Activated CD4-positive, alpha-beta T cell treated with anti-CD3 and anti-CD28 coated beads for 4 hours (primary cell): ENCODE results near the gene H6PD.
A peak's percentile ranks its signal among the peaks of the same experiment; 100 is the strongest.

Experiments used
- DNase-seq, 2 donors: peaks; one replicate each; pipeline ENCODE4 v3.0.0-alpha.2; 2020

The H6PD gene

GRCh38 chr1:9242338-9242969 lies 7.9 kb downstream of the H6PD start:
- DNase-seq: no peak

DNA sequence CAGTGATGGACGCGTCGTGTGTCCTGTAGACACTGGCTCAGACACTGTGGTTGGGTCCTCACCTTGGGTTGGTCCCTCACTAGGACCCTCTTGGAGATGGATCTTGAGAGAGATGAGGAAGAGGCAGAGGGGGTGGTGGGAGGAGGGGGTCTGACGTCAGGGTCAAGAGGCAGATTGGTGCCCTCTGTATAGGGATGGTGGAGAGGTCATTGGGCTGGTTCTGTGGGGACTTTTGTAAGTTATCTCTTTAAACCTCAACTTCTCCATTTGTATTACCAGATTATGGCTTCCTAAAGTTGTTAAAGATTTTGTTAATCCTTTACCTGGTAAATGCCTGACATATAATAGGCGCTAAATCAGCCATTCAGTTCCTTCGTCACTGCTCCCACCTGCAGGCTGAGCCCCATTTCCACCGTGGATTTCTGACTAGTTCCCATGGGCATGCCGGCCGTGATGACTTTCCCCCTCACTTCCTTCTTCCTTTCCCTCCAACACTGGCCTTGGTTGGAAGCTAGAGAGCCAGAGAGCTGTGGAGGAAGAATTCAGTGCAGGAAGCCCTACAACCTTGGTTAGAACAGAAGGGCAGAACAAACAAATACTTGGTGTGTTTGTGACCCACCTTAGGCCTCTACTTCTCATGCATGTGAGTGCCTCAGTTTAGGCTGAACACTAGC lies 8.6 kb downstream of the H6PD start:
- DNase-seq: no peak

- DNase-seq: no peak
Observed at GRCh38 chr1:9244501-9245229, 10.1 kb downstream of the H6PD start.

GRCh38 chr1:9245230-9245619 lies 10.7 kb downstream of the H6PD start:
- DNase-seq: no peak

DNA sequence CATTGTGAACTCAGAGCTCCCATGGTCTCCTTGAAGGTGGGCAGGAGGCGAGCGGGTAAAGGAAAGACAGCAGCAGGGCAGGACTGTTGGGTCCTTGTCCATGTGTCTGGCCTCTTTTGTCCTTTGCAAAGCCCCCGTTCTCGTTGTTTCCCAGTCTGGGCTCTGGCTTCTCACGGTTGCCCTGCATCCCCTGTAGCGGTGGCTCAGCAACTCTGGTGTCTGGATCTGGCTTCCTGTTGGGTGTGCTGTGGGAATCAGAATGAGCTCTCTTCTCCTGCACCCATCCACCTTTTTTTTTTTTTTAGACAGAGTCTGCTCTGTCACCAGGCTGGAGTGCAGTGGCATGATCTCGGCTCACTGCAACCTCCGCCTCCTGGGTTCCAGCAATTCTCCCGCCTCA lies 11.1 kb downstream of the H6PD start:
- no peak for DNase-seq

- DNase-seq: no peak
Observed at GRCh38 chr1:9246215-9246614, 11.6 kb downstream of the H6PD start.

DNA sequence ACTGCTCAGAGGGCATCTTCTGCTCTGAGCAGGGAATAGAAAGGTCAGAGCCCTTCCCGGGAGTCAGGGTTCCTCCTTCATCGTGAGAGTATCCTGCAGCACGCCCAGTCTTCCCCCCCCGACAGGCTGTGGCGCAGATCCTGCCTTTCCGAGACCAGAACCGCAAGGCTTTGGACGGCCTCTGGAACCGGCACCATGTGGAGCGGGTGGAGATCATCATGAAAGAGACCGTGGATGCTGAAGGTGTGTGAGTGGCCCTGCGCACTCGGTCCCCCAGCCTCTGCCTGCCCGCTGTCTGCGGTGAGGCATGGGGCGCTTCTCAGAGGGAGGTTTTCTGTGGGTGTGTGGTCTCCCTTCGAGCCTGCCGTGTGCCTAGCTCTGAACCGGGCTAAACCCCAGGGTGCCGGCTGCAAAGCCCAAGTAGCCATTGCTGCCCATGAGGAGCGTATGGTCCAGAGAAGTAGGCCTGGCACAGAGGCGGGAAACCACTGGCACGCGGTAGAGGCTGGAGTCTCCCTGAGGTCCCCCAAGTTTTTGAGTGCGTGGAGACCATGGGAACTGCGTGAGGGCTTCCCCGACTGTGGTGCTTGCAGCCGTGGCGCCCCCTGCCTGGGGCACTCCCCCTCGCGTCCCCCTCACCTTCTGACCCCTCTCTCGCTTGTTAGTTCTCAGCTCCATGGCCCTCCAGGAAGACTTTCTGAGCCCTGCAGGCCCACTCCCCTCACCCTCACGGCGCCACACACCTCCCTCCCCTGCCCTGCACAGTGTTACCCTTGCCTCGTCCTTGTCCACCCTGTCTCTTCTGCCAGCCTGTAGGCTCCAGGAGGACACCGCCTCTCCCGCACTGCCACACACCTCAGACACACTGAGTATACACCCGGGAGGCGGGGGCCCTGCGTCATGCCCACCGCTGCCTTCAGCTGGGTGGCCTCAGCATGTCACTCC lies 12.5 kb downstream of the H6PD start:
- no peak for DNase-seq

- no peak for DNase-seq
Observed at GRCh38 chr1:9247894-9248293, 13.3 kb downstream of the H6PD start.

GRCh38 chr1:9248341-9249262 lies 14.0 kb downstream of the H6PD start:
- DNase-seq: no peak

GRCh38 chr1:9249263-9249533 lies 14.6 kb downstream of the H6PD start:
- no peak for DNase-seq

- peak in 1 of 2 donors; percentile 13 for DNase-seq
Observed at GRCh38 chr1:9249534-9250410, 15.2 kb downstream of the H6PD start.

- no peak for DNase-seq
Observed at GRCh38 chr1:9250411-9251381, 16.1 kb downstream of the H6PD start.

DNA sequence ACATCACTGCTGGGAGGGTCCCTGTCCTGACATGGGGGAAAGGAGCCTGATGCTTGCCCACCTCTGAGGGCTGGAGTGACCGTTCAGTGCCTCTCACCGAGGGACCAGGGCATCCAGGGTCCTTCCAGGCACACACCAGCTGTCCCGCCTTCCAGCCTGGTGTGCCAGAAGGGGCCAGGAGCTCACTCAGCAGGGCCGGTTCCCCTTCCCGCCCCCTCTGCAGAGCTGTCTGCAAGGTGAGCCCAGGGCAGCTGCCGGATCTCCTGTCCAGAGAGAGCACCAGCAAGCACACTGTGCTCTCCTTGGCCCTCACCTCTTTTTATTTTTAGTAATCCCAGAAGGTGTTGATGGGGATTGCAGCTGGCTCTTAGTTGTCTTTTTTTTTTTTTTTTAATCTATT lies 16.9 kb downstream of the H6PD start:
- DNase-seq: no peak

DNA sequence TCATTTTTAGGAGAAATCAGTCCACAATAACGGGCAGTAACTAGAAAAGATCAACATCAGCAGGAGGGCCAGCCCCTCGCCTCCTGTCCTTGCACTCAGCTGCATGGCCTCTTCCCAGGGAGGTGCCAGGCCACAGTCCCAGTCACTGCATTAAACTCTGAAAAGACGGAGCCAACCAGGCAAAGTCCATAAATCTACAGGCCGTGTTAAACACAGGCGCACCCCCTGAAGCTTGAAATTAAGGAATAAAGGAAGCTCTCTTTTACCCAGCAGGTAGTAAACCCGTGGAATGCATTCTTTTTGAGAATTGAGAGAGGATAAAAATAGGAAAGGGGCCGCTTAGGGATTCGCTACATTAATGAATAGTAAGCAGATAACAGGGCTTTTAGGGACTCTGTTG lies 18.4 kb downstream of the H6PD start:
- no peak for DNase-seq

GRCh38 chr1:9253453-9254105 lies 19.0 kb downstream of the H6PD start:
- DNase-seq: no peak

DNA sequence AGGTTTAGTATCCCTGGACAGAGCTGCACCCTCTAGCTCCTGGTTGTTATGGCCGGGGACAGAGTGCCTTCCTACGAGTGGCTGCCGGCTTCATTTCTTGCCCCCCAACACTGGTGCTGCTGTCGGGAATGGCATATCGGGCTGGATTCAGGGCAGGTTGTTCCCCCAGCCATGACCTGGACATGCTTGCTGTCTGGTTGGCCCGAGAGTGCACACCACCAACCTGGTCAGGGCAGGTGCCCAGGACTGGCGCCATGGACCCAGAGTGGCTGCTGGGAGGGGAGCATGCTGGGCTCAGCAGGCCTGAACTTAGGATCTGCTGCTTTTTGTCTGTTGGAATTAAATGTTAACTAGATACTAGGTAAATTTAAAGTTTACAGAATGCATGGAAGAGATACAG lies 21.8 kb downstream of the H6PD start:
- no peak for DNase-seq

DNA sequence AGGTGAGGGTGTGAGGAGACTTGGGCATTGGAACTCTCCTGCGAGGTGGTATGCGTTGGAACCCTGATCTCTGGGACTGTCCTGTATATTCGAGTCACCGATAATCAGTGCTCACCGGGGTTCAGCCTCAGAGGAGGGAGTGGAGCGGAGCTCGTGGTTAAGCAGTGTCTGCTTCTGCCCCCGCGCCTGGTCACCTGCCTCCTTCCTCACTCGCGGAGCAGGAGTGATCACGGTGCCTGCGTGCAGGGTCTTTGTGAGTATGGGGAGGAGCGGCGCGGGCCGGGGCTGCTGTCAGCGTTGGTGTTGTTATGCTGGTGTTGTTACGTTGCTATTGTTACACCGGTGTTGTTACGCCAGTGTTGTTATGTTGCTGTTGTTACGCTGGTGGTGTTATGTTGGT lies 23.3 kb downstream of the H6PD start:
- DNase-seq: no peak

DNA sequence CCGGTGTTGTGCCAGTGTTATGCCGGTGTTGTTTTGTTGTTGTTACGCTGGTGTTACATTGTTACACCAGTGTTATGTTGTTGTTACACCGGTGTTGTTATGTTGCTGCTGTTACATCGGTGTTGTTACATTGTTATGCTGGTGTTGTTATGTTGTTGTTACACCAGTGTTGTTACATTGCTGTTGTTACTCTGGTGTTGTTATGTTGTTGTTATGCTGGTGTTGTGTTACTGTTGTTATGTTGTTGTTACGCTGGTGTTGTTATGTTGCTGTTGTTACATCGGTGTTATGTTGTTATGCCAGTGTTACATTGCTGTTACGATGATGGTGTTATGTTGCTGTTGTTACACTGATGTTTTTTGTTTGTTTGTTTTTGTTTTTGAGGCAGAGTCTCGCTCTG lies 24.1 kb downstream of the H6PD start:
- DNase-seq: no peak

DNA sequence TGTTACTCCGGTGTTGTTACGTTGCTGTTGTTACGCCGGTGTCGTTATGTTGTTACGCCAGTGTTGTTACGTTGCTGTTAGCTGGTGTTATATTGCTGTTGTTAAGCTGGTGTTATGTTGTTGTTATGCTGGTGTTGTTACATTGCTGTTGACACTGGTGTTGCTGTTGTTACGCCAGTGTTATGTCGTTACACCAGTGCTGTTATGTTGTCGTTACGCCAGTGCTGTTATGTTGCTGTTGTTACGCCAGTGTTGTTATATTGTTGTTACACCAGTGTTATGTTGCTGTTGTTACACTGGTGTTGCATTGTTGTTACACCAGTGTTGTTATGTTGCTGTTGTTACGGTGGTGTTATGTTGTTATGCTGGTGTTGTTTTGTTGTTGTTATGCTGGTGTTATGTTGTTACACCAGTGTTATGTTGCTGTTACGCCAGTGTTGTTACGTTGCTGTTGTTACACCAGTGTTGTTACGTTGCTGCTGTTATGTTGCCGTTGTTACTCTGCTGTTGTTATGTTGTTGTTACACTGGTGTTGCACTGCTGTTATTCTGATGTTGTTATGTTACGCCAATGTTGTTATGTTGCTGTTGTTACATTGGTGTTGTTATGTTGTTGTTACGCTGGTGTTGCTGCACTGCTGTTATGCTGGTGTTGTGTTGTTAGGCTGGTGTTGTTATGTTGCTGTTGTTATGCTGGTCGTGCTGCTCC lies 25.6 kb downstream of the H6PD start:
- DNase-seq: no peak
